Neural cell (in vitro differentiated cells): ENCODE measurements around the gene TACC2.

Source experiments
- EP300 ChIP-seq: fragments of 450-650 bp; conservative IDR thresholded peaks from 2 replicates; pipeline ENCODE4 v1.6.1; 2014; ENCODE audit warnings: antibody characterized with exemption, mild to moderate bottlenecking, moderate library complexity; ENCODE audit not compliant: poor library complexity, severe bottlenecking
- EZH2 ChIP-seq: fragments of 200-600, 300-800 bp; shearing (Covaris generic), sonication (generic); IDR thresholded peaks from 2 replicates; pipeline ENCODE4 v1.6.1; 2014; ENCODE audit warnings: antibody characterized with exemption, low read length, borderline replicate concordance, mild to moderate bottlenecking; ENCODE audit not compliant: insufficient read depth, poor library complexity, severe bottlenecking
- MXI1 ChIP-seq: fragments of 450-650 bp; conservative IDR thresholded peaks from 2 replicates; pipeline ENCODE4 v1.6.1; 2014; ENCODE audit warnings: antibody characterized with exemption, mild to moderate bottlenecking; ENCODE audit not compliant: poor library complexity, severe bottlenecking
- POLR2AphosphoS5 ChIP-seq: IDR thresholded peaks from 2 replicates; pipeline ENCODE4 v1.6.1; 2012
- SMC3 ChIP-seq: fragments of 450-650 bp; conservative IDR thresholded peaks from 2 replicates; pipeline ENCODE4 v1.6.1; 2014; ENCODE audit warnings: antibody characterized with exemption, mild to moderate bottlenecking, moderate library complexity; ENCODE audit not compliant: poor library complexity
- TF ChIP-seq, protein P1 (sequence below): fragments of 450-650 bp; IDR thresholded peaks from 2 replicates; pipeline ENCODE4 v1.5.1; 2014; ENCODE audit warnings: antibody characterized with exemption, mild to moderate bottlenecking, moderate library complexity; ENCODE audit not compliant: poor library complexity, severe bottlenecking

DNA sequence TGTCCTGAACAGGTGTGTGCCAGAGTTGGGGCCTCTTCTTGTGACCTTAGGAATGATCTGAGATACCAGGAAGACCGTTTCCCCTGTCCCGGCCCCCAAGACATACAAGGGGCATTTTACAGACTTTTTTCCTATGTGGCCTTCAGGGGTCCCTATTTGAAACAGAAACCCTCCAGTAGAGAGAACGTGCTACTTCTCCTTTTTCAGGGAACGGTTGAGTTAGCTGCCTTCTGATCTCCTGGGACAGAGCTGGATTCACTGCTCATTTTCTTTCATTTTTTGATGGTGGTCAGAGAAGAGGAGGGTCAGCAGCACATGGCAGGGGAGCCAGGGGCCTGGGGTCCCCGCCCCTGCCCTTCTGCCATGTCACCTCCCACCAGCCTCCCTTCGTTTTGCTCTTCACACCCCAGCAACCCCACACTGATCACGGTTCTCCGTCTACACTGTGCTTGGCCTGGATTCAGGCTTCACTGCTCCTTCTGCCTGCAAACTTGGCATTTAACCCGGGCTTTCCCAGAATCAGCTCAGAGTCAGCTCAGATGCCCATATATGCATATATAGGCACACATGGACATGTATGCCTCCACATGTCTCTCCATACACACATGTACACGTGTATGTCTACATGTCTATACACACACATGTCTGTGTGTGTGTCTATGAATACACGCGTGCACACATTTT, 144.1 kb downstream of the TACC2 start:
- TF ChIP-seq, protein P1, sequence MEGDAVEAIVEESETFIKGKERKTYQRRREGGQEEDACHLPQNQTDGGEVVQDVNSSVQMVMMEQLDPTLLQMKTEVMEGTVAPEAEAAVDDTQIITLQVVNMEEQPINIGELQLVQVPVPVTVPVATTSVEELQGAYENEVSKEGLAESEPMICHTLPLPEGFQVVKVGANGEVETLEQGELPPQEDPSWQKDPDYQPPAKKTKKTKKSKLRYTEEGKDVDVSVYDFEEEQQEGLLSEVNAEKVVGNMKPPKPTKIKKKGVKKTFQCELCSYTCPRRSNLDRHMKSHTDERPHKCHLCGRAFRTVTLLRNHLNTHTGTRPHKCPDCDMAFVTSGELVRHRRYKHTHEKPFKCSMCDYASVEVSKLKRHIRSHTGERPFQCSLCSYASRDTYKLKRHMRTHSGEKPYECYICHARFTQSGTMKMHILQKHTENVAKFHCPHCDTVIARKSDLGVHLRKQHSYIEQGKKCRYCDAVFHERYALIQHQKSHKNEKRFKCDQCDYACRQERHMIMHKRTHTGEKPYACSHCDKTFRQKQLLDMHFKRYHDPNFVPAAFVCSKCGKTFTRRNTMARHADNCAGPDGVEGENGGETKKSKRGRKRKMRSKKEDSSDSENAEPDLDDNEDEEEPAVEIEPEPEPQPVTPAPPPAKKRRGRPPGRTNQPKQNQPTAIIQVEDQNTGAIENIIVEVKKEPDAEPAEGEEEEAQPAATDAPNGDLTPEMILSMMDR = no peak
- TF ChIP-seq EP300 (no peak), POLR2AphosphoS5 (no peak), EZH2 (no peak), SMC3 (no peak), MXI1 (no peak)
